HEK293T (cell line): ENCODE measurements around the gene ITGAE.
"Not testable (repeated sequence)": the region's sequence is repeated elsewhere in the genome, so short reads cannot be mapped to it uniquely, and the experiment has no call there.

Source experiments
- CTCF ChIA-PET: fragments of 350-600 bp; formaldehyde crosslinking; extraction: SDS; loops from one replicate; lab custom pipeline; 2021; ENCODE audit warnings: antibody characterized with exemption, inconsistent platforms; lab: Yijun Ruan, JAX
- POLR2A ChIA-PET: fragments of 350-600 bp; formaldehyde crosslinking; extraction: SDS; loops from one replicate; lab custom pipeline; 2020; ENCODE audit warnings: antibody characterized with exemption, inconsistent platforms; lab: Yijun Ruan, JAX
- DNase-seq: peaks from one replicate; pipeline ENCODE4 v3.0.0; 2012; ENCODE audit warnings: mixed read lengths; ENCODE audit errors: extremely low spot score
- ARNT ChIP-seq: fragments of 450-650 bp; IDR thresholded peaks from 2 replicates; pipeline ENCODE4 v1.6.1; 2017; ENCODE audit warnings: mild to moderate bottlenecking
- BHLHE40 ChIP-seq: fragments of 450-650 bp; IDR thresholded peaks from 2 replicates; pipeline ENCODE4 v1.6.1; 2016; ENCODE audit warnings: mild to moderate bottlenecking, moderate library complexity, borderline replicate concordance
- CTBP1 ChIP-seq: fragments of 450-650 bp; IDR thresholded peaks from 2 replicates; pipeline ENCODE4 v1.6.1; 2016; ENCODE audit warnings: borderline replicate concordance
- ELF4 ChIP-seq: fragments of 450-650 bp; IDR thresholded peaks from 2 replicates; pipeline ENCODE4 v1.6.1; 2017; ENCODE audit warnings: antibody characterized with exemption
- FOXA1 ChIP-seq: fragments of 450-650 bp; IDR thresholded peaks from 2 replicates; pipeline ENCODE4 v1.6.1; 2016; ENCODE audit warnings: mild to moderate bottlenecking
- FOXK2 ChIP-seq: fragments of 450-650 bp; IDR thresholded peaks from 2 replicates; pipeline ENCODE4 v1.6.1; 2016; ENCODE audit warnings: mild to moderate bottlenecking
- FOXM1 ChIP-seq: fragments of 450-650 bp; IDR thresholded peaks from 2 replicates; pipeline ENCODE4 v1.6.1; 2017; ENCODE audit warnings: mild to moderate bottlenecking, borderline replicate concordance
- HDGF ChIP-seq: fragments of 450-650 bp; IDR thresholded peaks from 2 replicates; pipeline ENCODE4 v1.6.1; 2017; ENCODE audit warnings: antibody characterized with exemption, borderline replicate concordance
- L3MBTL2 ChIP-seq: fragments of 450-650 bp; conservative IDR thresholded peaks from 2 replicates; pipeline ENCODE4 v1.6.1; 2016; ENCODE audit warnings: mild to moderate bottlenecking
- LEF1 ChIP-seq: fragments of 450-650 bp; IDR thresholded peaks from 2 replicates; pipeline ENCODE4 v1.6.1; 2017; ENCODE audit warnings: mild to moderate bottlenecking, borderline replicate concordance
- NFRKB ChIP-seq: fragments of 450-650 bp; IDR thresholded peaks from 2 replicates; pipeline ENCODE4 v1.6.1; 2016; ENCODE audit warnings: mild to moderate bottlenecking, moderate library complexity
- PKNOX1 ChIP-seq: fragments of 450-650 bp; IDR thresholded peaks from 2 replicates; pipeline ENCODE4 v1.6.1; 2016
- SP1 ChIP-seq: fragments of 450-650 bp; IDR thresholded peaks from 2 replicates; pipeline ENCODE4 v1.6.1; 2017
- SUZ12 ChIP-seq: fragments of 450-650 bp; IDR thresholded peaks from 2 replicates; pipeline ENCODE4 v1.6.1; 2016; ENCODE audit warnings: mild to moderate bottlenecking
- TARDBP ChIP-seq: fragments of 450-650 bp; IDR thresholded peaks from 2 replicates; pipeline ENCODE4 v1.6.1; 2016
- ZNF384 ChIP-seq: fragments of 450-650 bp; IDR thresholded peaks from 2 replicates; pipeline ENCODE4 v1.6.1; 2016

ITGAE gene

GRCh38 chr17:3704931-3705717, 95.9 kb downstream of the ITGAE start:
- ChIA-PET POLR2A (no interaction called here), CTCF (interaction anchor here (0.7 to 1.2 kb wide), 2 partner anchors 22 to 78 kb away, joined by 3 read pairs; no protein-coding TSS in a partner anchor)
- DNase-seq, result no peak
- TF ChIP-seq FOXM1 (no peak), LEF1 (no peak), FOXK2 (no peak)

- DNase-seq, POLR2A ChIA-PET, CTCF ChIA-PET: not testable (repeated sequence)
Observed at GRCh38 chr17:3702041-3702539, 98.9 kb downstream of the ITGAE start.

GRCh38 chr17:3699951-3700350, 101.0 kb downstream of the ITGAE start:
- ChIA-PET CTCF (no interaction called here), POLR2A (no interaction called here)
- DNase-seq, result no peak
- no peak for TF ChIP-seq FOXA1
- TF ChIP-seq ZNF384, result no peak
- TF ChIP-seq L3MBTL2, result no peak
- TF ChIP-seq ELF4, result no peak
- TF ChIP-seq LEF1, result no peak
- no peak for TF ChIP-seq FOXM1
- TF ChIP-seq BHLHE40, result no peak
- TF ChIP-seq TARDBP, result no peak
- no peak for TF ChIP-seq SP1
- no peak for TF ChIP-seq FOXK2
- no peak for TF ChIP-seq PKNOX1
- no peak for TF ChIP-seq SUZ12
- TF ChIP-seq NFRKB, result no peak
- no peak for TF ChIP-seq ARNT

- DNase-seq, result no peak
- TF ChIP-seq FOXA1 (no peak), ZNF384 (no peak), FOXK2 (no peak), LEF1 (no peak), CTBP1 (no peak), NFRKB (no peak), PKNOX1 (no peak), SUZ12 (no peak), BHLHE40 (no peak)
- POLR2A ChIA-PET, result no interaction called here
- CTCF ChIA-PET, result no interaction called here
Observed at GRCh38 chr17:3698139-3698538, 102.8 kb downstream of the ITGAE start.

- no peak for DNase-seq
- ChIA-PET POLR2A (no interaction called here), CTCF (no interaction called here)
- TF ChIP-seq NFRKB (no peak), SP1 (no peak), ELF4 (no peak), PKNOX1 (no peak), FOXM1 (no peak), LEF1 (no peak), L3MBTL2 (no peak), BHLHE40 (no peak), ARNT (no peak), FOXK2 (no peak), TARDBP (no peak)
Observed at GRCh38 chr17:3697103-3697476, 103.9 kb downstream of the ITGAE start.

GRCh38 chr17:3695723-3696411, 105.1 kb downstream of the ITGAE start, which contains the start of gene P2RX5:
TSS of gene P2RX5 (minus strand) at chr17:3696155. CDS start at chr17:3696005, 150 bp downstream.
- no peak for DNase-seq
- TF ChIP-seq FOXM1 (no peak), PKNOX1 (no peak), ARNT (no peak), HDGF (no peak), CTBP1 (no peak), SUZ12 (no peak), SP1 (no peak), FOXA1 (no peak), FOXK2 (no peak), L3MBTL2 (no peak), TARDBP (no peak), LEF1 (no peak), BHLHE40 (no peak), ZNF384 (no peak)
- CTCF ChIA-PET, result no interaction called here
- POLR2A ChIA-PET, result no interaction called here
